ENCODE measurements around the gene PFKFB4.

GRCh38 chr3:48544141-48544540 is 12.5 kb downstream of the PFKFB4 start:
- no peak for TF ChIP-seq CTCF (conservative IDR thresholded peaks at IDR 0.05; ENCODE audit: low read depth, low read length)
- no peak for TF ChIP-seq FOS (IDR thresholded peaks at IDR 0.05; ENCODE audit: low read depth, low read length)
- TF ChIP-seq POLR2A (IDR thresholded peaks at IDR 0.05; ENCODE audit: low read depth, low read length): no peak
- TF ChIP-seq CEBPB (IDR thresholded peaks at IDR 0.05; ENCODE audit: low read depth, low read length): no peak
- no peak for TF ChIP-seq MXI1 (IDR thresholded peaks at IDR 0.05; ENCODE audit: borderline replicate concordance, low read depth, low read length)
- TF ChIP-seq BHLHE40 (IDR thresholded peaks at IDR 0.05; ENCODE audit: low read depth, low read length): no peak
- no peak for TF ChIP-seq MAFK (IDR thresholded peaks at IDR 0.05; ENCODE audit: low read depth, low read length)
- TF ChIP-seq MAZ (IDR thresholded peaks at IDR 0.05; ENCODE audit: borderline replicate concordance, low read depth, low read length): no peak
- no peak for TF ChIP-seq ELK1 (IDR thresholded peaks at IDR 0.05; ENCODE audit: borderline replicate concordance, low read depth, low read length)
